Liver (tissue), 9 donors: ENCODE data around the gene CLPTM1. TPM values are rescaled to one million over a fixed set of nuclear protein-coding genes. Genes with fewer than 3 reads are reported as not detected.

Experiments
- DNase-seq: peaks from one replicate; pipeline ENCODE4 v3.0.0-alpha.2; 2017; ENCODE audit warnings: low spot score
- H3K27ac ChIP-seq, 2 donors: one replicate each; pipeline ENCODE4 v1.7.0; 2013; ENCODE audit warnings: inconsistent platforms in 2 of 2, low read length in 2 of 2, control low read depth in 1 of 2, low read depth in 1 of 2, mild to moderate bottlenecking in 1 of 2
- H3K27me3 ChIP-seq, 4 donors: one replicate each; pipeline versions ENCODE4 v1.6.1 to v1.7.0; 2013; ENCODE audit warnings: low read length in 3 of 4, inconsistent platforms in 1 of 4, mild to moderate bottlenecking in 1 of 4, moderate library complexity in 1 of 4; ENCODE audit not compliant: control insufficient read depth in 4 of 4, insufficient read depth in 4 of 4
- H3K36me3 ChIP-seq, 4 donors: one replicate each; pipeline versions ENCODE4 v1.6.1 to v1.7.0; 2013; ENCODE audit warnings: low read length in 3 of 4, mild to moderate bottlenecking in 3 of 4, low read depth in 1 of 4, moderate library complexity in 1 of 4; ENCODE audit not compliant: control insufficient read depth in 4 of 4, insufficient read depth in 3 of 4
- H3K4me1 ChIP-seq, 4 donors: one replicate each; pipeline versions ENCODE4 v1.6.1 to v1.7.0; 2013; ENCODE audit warnings: low read length in 3 of 4, mild to moderate bottlenecking in 3 of 4, moderate library complexity in 1 of 4; ENCODE audit not compliant: control insufficient read depth in 4 of 4, insufficient read depth in 4 of 4
- H3K4me3 ChIP-seq, 3 donors: one replicate each; pipeline versions ENCODE4 v1.6.1 to v1.7.0; 2013; ENCODE audit warnings: low read length in 3 of 3, control low read depth in 1 of 3, low read depth in 1 of 3, mild to moderate bottlenecking in 1 of 3
- H3K9ac ChIP-seq, 2 donors: one replicate each; pipeline ENCODE4 v1.7.0; 2013; ENCODE audit warnings: low read length in 2 of 2, mild to moderate bottlenecking in 2 of 2, moderate library complexity in 2 of 2, control low read depth in 1 of 2, low read depth in 1 of 2
- H3K9me3 ChIP-seq, 4 donors: one replicate each; pipeline versions ENCODE4 v1.6.1 to v1.7.0; 2013; ENCODE audit warnings: low read length in 3 of 4; ENCODE audit not compliant: control insufficient read depth in 4 of 4
- ATF3 ChIP-seq: IDR thresholded peaks from 2 replicates; pipeline ENCODE4 v1.6.1; 2016; ENCODE audit warnings: antibody characterized with exemption
- EGR1 ChIP-seq, 2 donors: IDR thresholded peaks; 2 replicates each; pipeline ENCODE4 v1.6.1; 2016 to 2018; ENCODE audit warnings: antibody characterized with exemption in 2 of 2, low read depth in 2 of 2
- FOXA1 ChIP-seq: IDR thresholded peaks from 2 replicates; pipeline ENCODE4 v1.6.1; 2016; ENCODE audit warnings: antibody characterized with exemption
- FOXA2 ChIP-seq: IDR thresholded peaks from 2 replicates; pipeline ENCODE4 v1.6.1; 2016; ENCODE audit warnings: antibody characterized with exemption
- GABPA ChIP-seq, 2 donors: IDR thresholded peaks in 1 of 2; conservative IDR thresholded peaks in 1 of 2; 2 replicates each; pipeline ENCODE4 v1.6.1; 2016; ENCODE audit warnings: antibody characterized with exemption in 2 of 2, mild to moderate bottlenecking in 1 of 2, moderate library complexity in 1 of 2
- JUND ChIP-seq, 2 donors: IDR thresholded peaks; 2 replicates each; pipeline ENCODE4 v1.6.1; 2016; ENCODE audit warnings: antibody characterized with exemption in 2 of 2
- MAX ChIP-seq: IDR thresholded peaks from 2 replicates; pipeline ENCODE4 v1.6.1; 2016; ENCODE audit warnings: antibody characterized with exemption
- NR2F2 ChIP-seq: IDR thresholded peaks from 2 replicates; pipeline ENCODE4 v1.6.1; 2016; ENCODE audit warnings: antibody characterized with exemption
- REST ChIP-seq: IDR thresholded peaks from 2 replicates; pipeline ENCODE4 v1.6.1; 2016; ENCODE audit warnings: antibody characterized with exemption, mild to moderate bottlenecking
- RXRA ChIP-seq, 2 donors: IDR thresholded peaks; 2 replicates each; pipeline ENCODE4 v1.6.1; 2017 to 2018; ENCODE audit warnings: antibody characterized with exemption in 2 of 2, mild to moderate bottlenecking in 1 of 2
- SP1 ChIP-seq: IDR thresholded peaks from 2 replicates; pipeline ENCODE4 v1.6.1; 2018; ENCODE audit warnings: antibody characterized with exemption, mild to moderate bottlenecking
- YY1 ChIP-seq: IDR thresholded peaks from 2 replicates; pipeline ENCODE4 v1.6.1; 2016; ENCODE audit warnings: antibody characterized with exemption, mild to moderate bottlenecking
- WGBS: extraction: QIAGEN DNeasy Blood & Tissue Kit; methylation state at CpG from one replicate; pipeline ENCODE4 v1.1.7; 2013; 5-methylcytosine and 5-hydroxymethylcytosine counted together
- polyA plus RNA-seq, 2 donors: library from polyadenylated mRNA; stranded (reverse) in 1 of 2; unstranded in 1 of 2; fragments of 200-250 nt in 1 of 2; fragments of >200 nt in 1 of 2; fragmentation: Nextera tagmentation in 1 of 2; extraction: Ambion mirVana in 1 of 2; gene quantifications; one replicate each; pipeline versions ENCODE4 v1.2.1 to v1.2.3, GENCODE V29; 2013 to 2015
- total RNA-seq, 2 donors: library from RNA; depleted of rRNA; stranded (reverse); fragments of >200 nt; gene quantifications; one replicate each; pipeline ENCODE4 v1.2.3, GENCODE V29; 2014
- donor health status: healthy.
- donor health status: healthy.
- donor health status: healthy.
- donor health status: healthy.
- donor health status: healthy.

Gene CLPTM1
- total and polyA plus RNA-seq, 4 donors, result 35.8 to 94.5 (median 51.5) TPM

GRCh38 chr19:45025264-45025663, 70.1 kb downstream of the CLPTM1 start:
- no peak overlapping the region for H3K4me3 ChIP-seq
- peaks cover 0 to 10% (median 5%) of the 10 kb centered on the region in 4 donors for H3K36me3 ChIP-seq
- H3K9me3 ChIP-seq, result no peaks in the 10 kb centered on the region
- 97% methylated on average over 9 of the region's 9 CpGs for WGBS
- H3K27ac ChIP-seq, result no peak overlapping the region
- no peaks in the 10 kb centered on the region for H3K27me3 ChIP-seq
- DNase-seq, result no peak
- no peak for TF ChIP-seq FOXA1
- H3K4me1 ChIP-seq, result peaks cover 0 to under 1% (median 0%) of the 10 kb centered on the region in 4 donors
- H3K9ac ChIP-seq, result no peak overlapping the region

- Histone ChIP-seq H3K9ac (no peak overlapping the region), H3K9me3 (no peaks in the 10 kb centered on the region), H3K27me3 (no peaks in the 10 kb centered on the region), H3K27ac (no peak overlapping the region), H3K4me3 (no peak overlapping the region), H3K4me1 (no peaks in the 10 kb centered on the region), H3K36me3 (peaks cover 0 to 12% (median 11%) of the 10 kb centered on the region in 4 donors)
- DNase-seq, result no peak
- TF ChIP-seq YY1 (no peak), GABPA (IDR thresholded peaks at IDR 0.05 in 1 of 2, conservative IDR thresholded peaks at IDR 0.05 in 1 of 2) (no peak), REST (no peak), EGR1 (IDR thresholded peaks at IDR 0.05; ENCODE audit: low read depth in 2 of 2) (no peak), SP1 (no peak), RXRA (IDR thresholded peaks at IDR 0.05) (no peak), NR2F2 (no peak), JUND (IDR thresholded peaks at IDR 0.05) (no peak), MAX (no peak), ATF3 (no peak)
- 97% methylated on average over 2 of the region's 2 CpGs for WGBS
These were observed 72.2 kb downstream of the CLPTM1 start for GRCh38 chr19:45027371-45027770.

GRCh38 chr19:45030825-45031224, 75.6 kb downstream of the CLPTM1 start:
- no peak overlapping the region for H3K4me3 ChIP-seq
- H3K27me3 ChIP-seq, result no peaks in the 10 kb centered on the region
- no peak for DNase-seq
- H3K9me3 ChIP-seq, result no peaks in the 10 kb centered on the region
- no peak overlapping the region for H3K9ac ChIP-seq
- WGBS, result 96% methylated on average over 6 of the region's 6 CpGs
- peaks cover 3 to 31% (median 21%) of the 10 kb centered on the region in 4 donors for H3K36me3 ChIP-seq
- H3K4me1 ChIP-seq, result no peaks in the 10 kb centered on the region
- TF ChIP-seq NR2F2 (no peak), FOXA2 (no peak), JUND (IDR thresholded peaks at IDR 0.05) (no peak), EGR1 (IDR thresholded peaks at IDR 0.05; ENCODE audit: low read depth in 2 of 2) (no peak)
- H3K27ac ChIP-seq, result no peak overlapping the region
